HG02870 (cell line): ENCODE results near the gene DHRS7B.

ENCODE experiments used
- ATAC-seq: cut with Tn5 transposase; IDR thresholded peaks from one replicate; pipeline ENCODE4 v1.9.1; 2021; ENCODE audit warnings: mild to moderate bottlenecking, moderate library complexity; ENCODE audit not compliant: unreplicated experiment

Gene DHRS7B

DNA sequence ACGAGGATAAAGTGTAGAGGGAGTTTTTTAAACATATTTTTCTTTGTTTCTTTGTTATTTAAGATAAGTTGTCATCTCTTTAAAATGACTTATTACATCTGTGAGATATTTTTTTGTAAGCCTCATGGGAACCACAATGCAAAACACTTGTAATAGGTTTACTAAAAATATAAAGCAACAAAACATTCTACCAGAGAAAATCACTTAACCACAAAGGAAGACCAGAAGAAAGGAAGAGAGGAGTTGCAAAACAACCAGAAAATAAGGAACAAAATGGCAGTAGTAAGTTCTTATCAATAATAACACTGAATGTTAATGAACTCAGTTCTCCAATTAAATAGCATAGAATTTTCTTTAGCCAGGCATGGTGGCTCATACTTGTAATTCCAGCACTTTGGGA is 22.9 kb downstream of the DHRS7B start:
- ATAC-seq, result no peak

GRCh38 chr17:21152731-21153130 is 26.0 kb downstream of the DHRS7B start:
- no peak for ATAC-seq

DNA sequence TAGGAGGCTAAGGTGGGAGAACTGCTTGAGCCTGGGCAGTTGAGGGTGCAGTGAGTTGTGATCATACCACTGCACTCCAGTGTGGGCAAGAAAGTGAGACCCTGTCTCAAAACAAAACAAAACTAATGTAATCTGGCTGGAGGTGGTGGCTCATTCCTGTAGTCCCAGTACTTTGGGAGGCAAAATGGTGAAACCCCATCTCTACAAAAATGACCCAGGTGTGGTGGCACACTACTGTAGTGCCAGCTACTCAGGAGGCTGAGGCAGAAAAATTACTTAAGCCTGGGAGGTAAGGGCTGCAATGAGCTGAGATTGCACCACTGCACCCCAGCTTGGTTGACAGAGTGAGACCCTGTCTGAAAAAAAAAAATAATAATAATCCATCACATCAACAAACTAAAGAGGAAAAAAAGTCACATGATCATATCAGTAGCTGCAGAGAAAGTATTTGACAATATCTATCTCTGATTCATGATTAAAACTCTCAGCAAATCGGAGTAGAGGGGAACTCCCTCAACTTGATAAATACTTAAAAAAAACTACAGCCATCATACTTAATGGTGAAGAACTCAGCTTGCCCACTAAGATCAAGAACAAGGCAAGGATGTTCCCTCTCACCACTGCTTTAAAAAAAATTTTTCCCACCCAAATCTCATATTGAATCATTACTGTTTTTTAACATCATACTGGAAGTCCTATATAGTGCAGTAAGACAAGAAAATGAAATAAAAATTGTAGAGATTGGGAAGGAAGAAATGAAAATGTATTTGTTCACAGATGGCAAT is 31.0 kb downstream of the DHRS7B start:
- ATAC-seq, result no peak

DNA sequence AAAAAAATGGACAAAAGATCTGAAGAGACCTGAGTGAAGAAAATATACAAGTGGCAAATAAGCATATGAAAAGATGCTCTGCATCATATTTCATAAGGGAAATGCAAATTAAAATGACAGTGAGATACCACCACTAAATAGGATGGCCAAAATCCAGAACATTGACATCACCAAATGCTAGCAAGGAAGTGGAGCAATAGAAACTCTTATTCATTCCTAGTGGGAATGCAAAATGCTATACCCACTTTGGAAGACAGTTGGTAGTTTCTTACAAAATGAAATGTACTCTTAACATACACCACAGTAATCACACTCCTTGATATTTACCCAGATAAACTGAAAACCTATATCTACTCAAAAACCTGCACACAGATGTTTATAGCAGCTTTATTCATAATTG is 33.6 kb downstream of the DHRS7B start:
- no peak for ATAC-seq

GRCh38 chr17:21161498-21162393 is 35.0 kb downstream of the DHRS7B start:
- ATAC-seq, result no peak

DNA sequence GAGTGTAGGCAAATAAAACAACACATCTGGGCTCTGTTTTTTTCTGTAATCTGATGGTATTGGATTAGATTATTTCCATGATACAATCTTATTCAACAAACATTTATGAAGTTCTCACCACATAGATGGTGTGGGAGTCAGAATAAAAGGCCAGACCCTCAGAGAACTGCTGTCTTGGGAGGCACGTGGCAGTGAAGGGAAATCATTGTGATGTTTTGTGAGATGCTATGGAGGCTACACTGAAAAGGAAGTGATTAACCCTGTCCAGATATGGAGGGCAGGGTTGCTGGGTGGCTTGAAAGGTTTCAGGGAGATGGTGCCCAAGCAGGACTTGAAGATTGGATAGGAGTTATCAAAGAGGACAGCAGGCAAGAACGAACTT is 35.6 kb downstream of the DHRS7B start:
- no peak for ATAC-seq

DNA sequence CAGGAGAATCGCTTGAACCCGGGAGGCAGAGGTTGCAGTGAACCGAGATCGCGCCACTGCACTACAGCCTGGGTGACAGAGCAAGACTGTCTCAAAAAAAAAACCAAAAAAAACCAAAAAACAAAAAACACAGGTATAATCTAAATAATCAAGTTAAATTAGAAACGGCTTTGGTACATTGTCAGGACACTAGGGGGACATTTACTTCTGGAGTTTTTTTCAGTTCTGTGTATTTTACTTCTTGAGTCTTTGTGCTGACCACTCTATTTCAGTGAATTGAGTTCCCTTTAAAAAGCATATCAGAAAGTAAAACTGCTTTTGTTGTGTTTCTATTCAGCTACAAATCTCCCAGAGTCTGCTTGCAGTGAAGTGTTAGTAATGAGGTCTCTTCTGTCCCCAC is 36.3 kb downstream of the DHRS7B start:
- ATAC-seq, result no peak

- ATAC-seq, result no peak
Measured at GRCh38 chr17:21164216-21164615, 37.5 kb downstream of the DHRS7B start.

GRCh38 chr17:21164620-21165019 is 37.9 kb downstream of the DHRS7B start:
- ATAC-seq, result no peak

- ATAC-seq, result no peak
Measured at GRCh38 chr17:21165922-21166594, 39.3 kb downstream of the DHRS7B start.

- ATAC-seq, result no peak
Measured at GRCh38 chr17:21166595-21167210, 39.9 kb downstream of the DHRS7B start.

DNA sequence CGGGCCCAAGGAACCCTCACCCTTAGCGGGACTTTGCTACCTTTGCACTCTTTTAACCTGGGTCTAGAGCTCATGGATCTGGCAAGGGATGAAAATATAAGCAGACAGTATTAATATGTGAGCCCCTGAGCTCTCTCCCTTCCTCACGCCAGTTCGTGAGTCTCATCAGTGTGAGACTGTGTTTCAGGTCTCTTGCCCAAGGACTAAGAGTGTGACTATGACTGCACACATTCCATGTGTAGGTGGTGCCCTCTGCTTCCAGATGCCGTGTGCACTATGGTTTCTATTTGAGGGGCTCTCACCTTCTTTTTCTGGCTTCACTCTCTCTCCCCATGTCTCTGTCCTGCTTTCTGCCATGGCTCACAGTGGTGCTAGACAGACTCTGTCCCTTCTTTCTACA is 40.5 kb downstream of the DHRS7B start:
- ATAC-seq, result no peak

- ATAC-seq, result no peak
Measured at GRCh38 chr17:21168555-21168865, 41.7 kb downstream of the DHRS7B start.

GRCh38 chr17:21169496-21169895 is 42.7 kb downstream of the DHRS7B start:
- no peak for ATAC-seq

GRCh38 chr17:21170809-21171208 is 44.0 kb downstream of the DHRS7B start:
- ATAC-seq, result no peak

GRCh38 chr17:21171309-21171922 is 44.7 kb downstream of the DHRS7B start:
- peak; percentile 84 for ATAC-seq

GRCh38 chr17:21171970-21172510 is 45.3 kb downstream of the DHRS7B start:
- no peak for ATAC-seq

DNA sequence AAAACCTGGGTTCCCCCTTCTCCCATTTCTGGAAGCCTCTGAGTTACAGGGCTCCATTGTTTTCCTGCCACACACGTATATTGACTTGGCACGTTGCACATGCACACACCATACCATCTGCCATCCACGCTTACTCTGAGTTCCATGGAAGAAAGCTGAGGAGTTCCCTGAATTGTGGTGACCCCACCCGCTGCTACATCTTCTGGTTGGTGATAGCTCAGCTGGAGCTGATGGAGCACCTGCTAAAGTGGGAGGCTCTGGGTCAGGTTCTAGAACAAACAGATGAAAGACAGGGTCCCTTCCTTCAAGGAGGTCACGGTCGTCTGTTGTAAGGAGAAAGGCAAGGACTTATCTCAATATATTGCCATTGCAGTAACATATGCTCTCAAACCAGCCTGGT is 46.1 kb downstream of the DHRS7B start:
- ATAC-seq, result no peak

- ATAC-seq, result no peak
Measured at GRCh38 chr17:21173543-21173942, 46.8 kb downstream of the DHRS7B start.

DNA sequence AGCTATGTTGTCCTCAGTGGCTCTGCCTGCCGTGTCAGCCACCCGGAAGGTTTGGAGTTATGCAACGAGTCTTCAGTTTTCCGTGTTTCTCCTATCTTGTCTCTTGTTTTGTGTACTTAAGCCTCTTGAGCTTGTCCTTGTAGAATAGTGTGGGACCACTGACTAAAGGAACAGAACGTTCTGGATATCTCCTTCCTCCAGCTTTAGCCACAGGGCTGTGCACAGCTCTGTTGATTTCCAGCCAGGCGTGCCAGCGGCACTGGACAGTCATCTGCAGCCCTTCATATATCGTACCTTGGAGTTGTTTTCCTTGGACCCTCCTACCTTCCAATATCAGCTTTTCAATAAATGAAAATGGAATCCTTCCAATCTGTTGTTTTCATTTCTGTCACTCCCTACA is 47.4 kb downstream of the DHRS7B start:
- ATAC-seq, result no peak

GRCh38 chr17:21174713-21175112 is 47.9 kb downstream of the DHRS7B start:
- ATAC-seq, result no peak
